ENCODE results near the gene MCM8. TPM values are rescaled to one million over a fixed set of nuclear protein-coding genes. Genes with fewer than 3 reads are reported as not detected.

Gene MCM8
- polyA plus RNA-seq, 1 donor (not counting 4 experiments of a cell fraction or from before 2014, with no cell fraction given), result 7.0 TPM

DNA sequence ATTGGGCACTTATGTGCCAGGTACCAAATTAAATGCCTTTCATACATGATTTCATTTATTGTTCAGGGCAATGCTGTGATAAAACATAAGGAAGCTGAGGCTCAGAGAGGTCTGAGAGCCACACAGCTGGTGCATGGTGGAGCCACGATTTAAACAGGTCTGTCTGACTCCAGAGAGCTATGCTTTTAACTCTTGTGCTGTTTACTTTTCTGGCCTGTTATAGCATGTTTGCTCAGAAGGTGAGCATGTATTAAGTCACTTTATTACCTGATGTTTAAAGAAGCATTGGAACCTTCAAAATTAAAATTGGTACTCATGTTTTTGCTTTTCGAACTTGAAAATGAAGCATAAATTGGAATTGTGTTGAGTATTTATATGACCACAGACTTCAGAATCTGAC is 26.8 kb downstream of the MCM8 start:
- dilution Hi-C loops (cut with MboI; ENCODE audit: extremely low pct_ligation_motif_present, low sequenced_read_pairs), result no loop called here
- no peak for FAIRE-seq
- no peak for TF ChIP-seq EZH2 (IDR thresholded peaks at IDR 0.05; ENCODE audit: low read length)
- TF ChIP-seq, protein P1, sequence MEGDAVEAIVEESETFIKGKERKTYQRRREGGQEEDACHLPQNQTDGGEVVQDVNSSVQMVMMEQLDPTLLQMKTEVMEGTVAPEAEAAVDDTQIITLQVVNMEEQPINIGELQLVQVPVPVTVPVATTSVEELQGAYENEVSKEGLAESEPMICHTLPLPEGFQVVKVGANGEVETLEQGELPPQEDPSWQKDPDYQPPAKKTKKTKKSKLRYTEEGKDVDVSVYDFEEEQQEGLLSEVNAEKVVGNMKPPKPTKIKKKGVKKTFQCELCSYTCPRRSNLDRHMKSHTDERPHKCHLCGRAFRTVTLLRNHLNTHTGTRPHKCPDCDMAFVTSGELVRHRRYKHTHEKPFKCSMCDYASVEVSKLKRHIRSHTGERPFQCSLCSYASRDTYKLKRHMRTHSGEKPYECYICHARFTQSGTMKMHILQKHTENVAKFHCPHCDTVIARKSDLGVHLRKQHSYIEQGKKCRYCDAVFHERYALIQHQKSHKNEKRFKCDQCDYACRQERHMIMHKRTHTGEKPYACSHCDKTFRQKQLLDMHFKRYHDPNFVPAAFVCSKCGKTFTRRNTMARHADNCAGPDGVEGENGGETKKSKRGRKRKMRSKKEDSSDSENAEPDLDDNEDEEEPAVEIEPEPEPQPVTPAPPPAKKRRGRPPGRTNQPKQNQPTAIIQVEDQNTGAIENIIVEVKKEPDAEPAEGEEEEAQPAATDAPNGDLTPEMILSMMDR (optimal IDR thresholded peaks at IDR 0.05 in 1 of 3, IDR thresholded peaks at IDR 0.05 in 1 of 3, conservative IDR thresholded peaks at IDR 0.05 in 1 of 3; ENCODE audit: extremely low read depth in 1 of 3, insufficient read depth in 2 of 3, low read length in 3 of 3), result no peak
- DNase-seq (ENCODE audit: low read depth, low spot score), result no peak
- no peaks in the 10 kb centered on the region for H3K4me1 ChIP-seq (ENCODE audit: control insufficient read depth, extremely low read depth, insufficient read depth, low read length)
- no peaks in the 10 kb centered on the region for H3K9me3 ChIP-seq (ENCODE audit: control insufficient read depth, low read depth, low read length)
- no peaks in the 10 kb centered on the region for H3K79me2 ChIP-seq (ENCODE audit: control insufficient read depth, insufficient read depth, low read length)
- H3K4me2 ChIP-seq (ENCODE audit: control insufficient read depth, extremely low read depth, insufficient read depth, low read depth, low read length), result no peak overlapping the region
- H2AFZ ChIP-seq (ENCODE audit: control insufficient read depth, low read length), result no peak overlapping the region
- no peaks in the 10 kb centered on the region for H3K9me1 ChIP-seq (ENCODE audit: control insufficient read depth, extremely low read depth, insufficient read depth, low read length)
- H3K27ac ChIP-seq (ENCODE audit: control insufficient read depth, insufficient read depth, low read length), result no peak overlapping the region
- no peaks in the 10 kb centered on the region for H3K27me3 ChIP-seq (ENCODE audit: control insufficient read depth, extremely low read depth, insufficient read depth, low read length)
- H4K20me1 ChIP-seq (ENCODE audit: control insufficient read depth, extremely low read depth, insufficient read depth, low read length), result no peaks in the 10 kb centered on the region
- no peak overlapping the region for H3K4me3 ChIP-seq (ENCODE audit: control insufficient read depth in 2 of 3, extremely low read depth in 1 of 3, insufficient read depth in 2 of 3, low read depth in 1 of 3, low read length in 3 of 3)
- peaks cover 5 to 11% of the 10 kb centered on the region in 2 experiments for H3K36me3 ChIP-seq (ENCODE audit: control insufficient read depth in 2 of 2, extremely low read depth in 1 of 2, insufficient read depth in 2 of 2, low read length in 2 of 2)
- H3K9ac ChIP-seq (ENCODE audit: control insufficient read depth, extremely low read depth, insufficient read depth, low read length), result no peak overlapping the region

DNA sequence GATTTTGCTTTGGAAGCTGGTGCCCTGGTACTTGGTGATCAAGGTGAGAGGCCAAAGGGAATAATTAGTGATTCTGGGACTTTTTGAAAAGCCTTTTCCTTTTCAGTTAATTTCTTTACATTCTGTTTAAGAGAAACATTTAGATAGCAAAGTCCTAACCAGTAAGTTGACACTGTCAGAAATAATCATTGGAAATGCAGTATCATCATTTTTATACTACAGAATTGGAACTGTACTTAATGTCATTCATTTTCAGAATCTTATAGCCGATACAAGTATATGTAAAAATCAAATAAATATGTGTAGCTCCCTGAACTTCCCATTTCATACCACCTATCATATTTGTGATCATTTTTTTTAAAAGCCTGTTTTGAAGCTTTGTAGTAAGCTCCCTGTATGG is 27.5 kb downstream of the MCM8 start:
- Histone ChIP-seq H3K27ac (ENCODE audit: control insufficient read depth, insufficient read depth, low read length) (no peak overlapping the region), H3K4me1 (ENCODE audit: control insufficient read depth, extremely low read depth, insufficient read depth, low read length) (no peaks in the 10 kb centered on the region), H3K27me3 (ENCODE audit: control insufficient read depth, extremely low read depth, insufficient read depth, low read length) (no peaks in the 10 kb centered on the region), H3K9me3 (ENCODE audit: control insufficient read depth, low read depth, low read length) (no peaks in the 10 kb centered on the region), H3K4me2 (ENCODE audit: control insufficient read depth, extremely low read depth, insufficient read depth, low read depth, low read length) (no peak overlapping the region), H2AFZ (ENCODE audit: control insufficient read depth, low read length) (no peak overlapping the region), H4K20me1 (ENCODE audit: control insufficient read depth, extremely low read depth, insufficient read depth, low read length) (no peaks in the 10 kb centered on the region), H3K9me1 (ENCODE audit: control insufficient read depth, extremely low read depth, insufficient read depth, low read length) (no peaks in the 10 kb centered on the region), H3K79me2 (ENCODE audit: control insufficient read depth, insufficient read depth, low read length) (no peaks in the 10 kb centered on the region), H3K4me3 (ENCODE audit: control insufficient read depth in 2 of 3, extremely low read depth in 1 of 3, insufficient read depth in 2 of 3, low read depth in 1 of 3, low read length in 3 of 3) (no peak overlapping the region), H3K36me3 (ENCODE audit: control insufficient read depth in 2 of 2, extremely low read depth in 1 of 2, insufficient read depth in 2 of 2, low read length in 2 of 2) (peaks cover 5 to 11% of the 10 kb centered on the region in 2 experiments), H3K9ac (ENCODE audit: control insufficient read depth, extremely low read depth, insufficient read depth, low read length) (no peak overlapping the region)
- TF ChIP-seq EZH2 (IDR thresholded peaks at IDR 0.05; ENCODE audit: low read length), result no peak
- TF ChIP-seq, protein P1 (optimal IDR thresholded peaks at IDR 0.05 in 1 of 3, IDR thresholded peaks at IDR 0.05 in 1 of 3, conservative IDR thresholded peaks at IDR 0.05 in 1 of 3; ENCODE audit: extremely low read depth in 1 of 3, insufficient read depth in 2 of 3, low read length in 3 of 3), result no peak
- dilution Hi-C loops (cut with MboI; ENCODE audit: extremely low pct_ligation_motif_present, low sequenced_read_pairs), result no loop called here
- DNase-seq (ENCODE audit: low read depth, low spot score), result no peak
- FAIRE-seq, result no peak
